PC-3 (cell line): ENCODE data around the gene TTLL10. TPM values are rescaled to one million over a fixed set of nuclear protein-coding genes. Genes with fewer than 3 reads are reported as not detected.

ENCODE experiments used
- ATAC-seq: fragments of 200-7000 bp; cut with Tn5 transposase; 2 replicates; pipeline ENCODE4 v1.9.1; 2020; ENCODE audit warnings: mild to moderate bottlenecking, moderate library complexity
- BruUV-seq: library from RNA; stranded (reverse); fragments of 400-500 nt; replicated peaks from 2 replicates; lab custom pipeline; 2021; lab: Mats Ljungman, UMichigan
- CTCF ChIA-PET: fragments of 300-600 bp; sonication (Branson Sonifier 250); formaldehyde crosslinking; loops from one replicate; lab custom pipeline; 2022; ENCODE audit warnings: antibody characterized with exemption; lab: Charles Lee
- POLR2A ChIA-PET: fragments of 300-600 bp; sonication (Branson Sonifier 250); formaldehyde crosslinking; loops from one replicate; lab custom pipeline; 2022; ENCODE audit warnings: antibody characterized with exemption; ENCODE audit not compliant: unreplicated experiment; lab: Charles Lee
- DNase-seq: peaks from one replicate; pipeline ENCODE4 v3.0.0-alpha.2; 2015
- H2AFZ ChIP-seq: fragments of 300-600 bp; sonication (generic); 2 replicates; pipeline ENCODE4 v1.6.0; 2016; ENCODE audit warnings: antibody characterized with exemption, low read length
- H3F3A ChIP-seq: fragments of 300-600 bp; sonication (generic); one replicate; pipeline ENCODE4 v1.6.0; 2017; ENCODE audit warnings: antibody characterized with exemption, low read length, control low read depth, mild to moderate bottlenecking; ENCODE audit not compliant: unreplicated experiment
- H3K27ac ChIP-seq: fragments of 300-600 bp; sonication (generic); 2 replicates; pipeline ENCODE4 v1.5.1; 2016; ENCODE audit warnings: mild to moderate bottlenecking, low read length
- H3K27me3 ChIP-seq: fragments of 300-600 bp; sonication (generic); 2 replicates; pipeline ENCODE4 v1.6.1; 2016; ENCODE audit warnings: low read length, mixed read lengths
- H3K36me3 ChIP-seq: fragments of 300-600 bp; sonication (generic); 2 replicates; pipeline ENCODE4 v1.6.1; 2016; ENCODE audit warnings: low read depth, mixed run types, low read length, mixed read lengths
- H3K4me1 ChIP-seq: fragments of 300-600 bp; sonication (generic); 2 replicates; pipeline ENCODE4 v1.5.1; 2016; ENCODE audit warnings: low read length; ENCODE audit not compliant: insufficient read depth
- H3K4me2 ChIP-seq: fragments of 300-600 bp; sonication (generic); 2 replicates; pipeline ENCODE4 v1.6.0; 2016; ENCODE audit warnings: low read length
- H3K4me3 ChIP-seq: fragments of 300-600 bp; sonication (generic); 2 replicates; pipeline ENCODE4 v1.5.1; 2016; ENCODE audit warnings: mild to moderate bottlenecking, low read length, mixed read lengths
- H3K79me2 ChIP-seq: fragments of 300-600 bp; sonication (generic); 2 replicates; pipeline ENCODE4 v1.6.1; 2017; ENCODE audit warnings: low read length, mixed read lengths
- H3K9ac ChIP-seq: fragments of 300-600 bp; sonication (generic); 2 replicates; pipeline ENCODE4 v1.6.0; 2016; ENCODE audit warnings: mild to moderate bottlenecking, low read length
- H3K9me2 ChIP-seq: fragments of 300-600 bp; sonication (generic); replicated peaks from 2 replicates; pipeline ENCODE4 v1.6.1; 2016; ENCODE audit warnings: mixed run types, low read length, mixed read lengths
- H3K9me3 ChIP-seq: fragments of 300-600 bp; sonication (generic); 2 replicates; pipeline ENCODE4 v1.6.1; 2016; ENCODE audit warnings: low read length, mixed read lengths
- H4K20me1 ChIP-seq: fragments of 300-600 bp; sonication (generic); 2 replicates; pipeline ENCODE4 v1.6.1; 2016; ENCODE audit warnings: low read length, mixed read lengths
- CTCF ChIP-seq: fragments of 300-600 bp; sonication (generic); conservative IDR thresholded peaks from 2 replicates; pipeline ENCODE4 v1.5.1; 2017; ENCODE audit warnings: antibody characterized with exemption, low read depth, mild to moderate bottlenecking, low read length
- EZH2 ChIP-seq: fragments of 300-600 bp; sonication (generic); IDR thresholded peaks from one replicate; pipeline ENCODE4 v1.6.1; 2017; ENCODE audit warnings: antibody characterized with exemption, mild to moderate bottlenecking, low read length; ENCODE audit not compliant: unreplicated experiment
- EZH2phosphoT487 ChIP-seq: fragments of 300-600 bp; sonication (generic); IDR thresholded peaks from 2 replicates; pipeline ENCODE4 v1.6.1; 2018; ENCODE audit warnings: mild to moderate bottlenecking, antibody characterized with exemption, low read length, borderline replicate concordance
- intact Hi-C: fragments of 100-400 bp; cut with micrococcal nuclease; formaldehyde crosslinking; loops from 2 replicates; pipeline ENCODE4 v1.9.0; 2023
- total RNA-seq: library from RNA; depleted of rRNA; stranded (reverse); fragments of >200 nt; gene quantifications from 2 replicates; pipeline ENCODE4 v1.2.3, GENCODE V29; 2014

The TTLL10 gene
- total RNA-seq, 1 experiment from 2014 or later, result 0.36 TPM

- H3K36me3 ChIP-seq, result no peaks in the 10 kb centered on the region
- H3K27ac ChIP-seq, result no peak overlapping the region
- H3F3A ChIP-seq, result no peaks in the 10 kb centered on the region
- peaks cover 13% of the 10 kb centered on the region for H3K4me1 ChIP-seq
- H3K9ac ChIP-seq, result no peak overlapping the region
- no peak for TF ChIP-seq CTCF
- TF ChIP-seq EZH2, result no peak
- no peak for TF ChIP-seq EZH2phosphoT487
- H3K79me2 ChIP-seq, result no peaks in the 10 kb centered on the region
- intact Hi-C loops, result no loop called here
- POLR2A ChIA-PET, result no interaction called here
- no peak overlapping the region for H3K4me2 ChIP-seq
- H2AFZ ChIP-seq, result no peak overlapping the region
- no peaks in the 10 kb centered on the region for H3K9me2 ChIP-seq
- no peaks in the 10 kb centered on the region for H3K9me3 ChIP-seq
- BruUV-seq, result no TSS peak
- H4K20me1 ChIP-seq, result no peaks in the 10 kb centered on the region
- DNase-seq (no peak), ATAC-seq (no peak)
- CTCF ChIA-PET, result no interaction called here
- no peak overlapping the region for H3K4me3 ChIP-seq
- H3K27me3 ChIP-seq, result no peaks in the 10 kb centered on the region
Observed at GRCh38 chr1:1129381-1129821, 44.3 kb upstream of the TTLL10 start.

- DNase-seq (no peak), ATAC-seq (no peak)
- Histone ChIP-seq H3K9me2 (no peaks in the 10 kb centered on the region), H3K79me2 (no peaks in the 10 kb centered on the region), H3F3A (no peaks in the 10 kb centered on the region), H4K20me1 (no peaks in the 10 kb centered on the region), H3K4me2 (no peak overlapping the region), H3K4me3 (no peak overlapping the region), H3K9me3 (no peaks in the 10 kb centered on the region), H2AFZ (no peak overlapping the region), H3K36me3 (no peaks in the 10 kb centered on the region), H3K9ac (no peak overlapping the region), H3K27ac (no peak overlapping the region), H3K4me1 (peaks cover 5% of the 10 kb centered on the region; the same call in 1 of the 2 replicates), H3K27me3 (no peaks in the 10 kb centered on the region)
- BruUV-seq, result no TSS peak
- POLR2A ChIA-PET, result no interaction called here
- CTCF ChIA-PET, result interaction anchor here (0.6 kb wide), 1 partner anchor 136 kb away, joined by 3 read pairs; no protein-coding TSS in a partner anchor
- TF ChIP-seq EZH2phosphoT487, result no peak
- no peak for TF ChIP-seq EZH2
- no peak for TF ChIP-seq CTCF
- intact Hi-C loops, result no loop called here
Observed at GRCh38 chr1:1130206-1131120, 43.2 kb upstream of the TTLL10 start.
